EL (cell line): Measurements from ENCODE around the gene FLNC.

Experiments
- DNase-seq: peaks from one replicate; pipeline ENCODE4 v3.0.0-alpha.2; 2016

Gene FLNC

GRCh38 chr7:128881458-128882125 is 51.4 kb downstream of the FLNC start:
- DNase-seq, result no peak

- DNase-seq, result no peak
Observed at GRCh38 chr7:128882134-128882533, 51.9 kb downstream of the FLNC start.

GRCh38 chr7:128883622-128884448 is 53.6 kb downstream of the FLNC start:
- peak; percentile 71 for DNase-seq

GRCh38 chr7:128884561-128885369 is 54.6 kb downstream of the FLNC start:
- DNase-seq, result no peak

GRCh38 chr7:128885370-128886187 is 55.4 kb downstream of the FLNC start:
- no peak for DNase-seq

- DNase-seq, result no peak
Observed at GRCh38 chr7:128886391-128887168, 56.4 kb downstream of the FLNC start.

- DNase-seq, result no peak
Observed at GRCh38 chr7:128887169-128888038, 57.2 kb downstream of the FLNC start.

GRCh38 chr7:128888039-128888755 is 58.0 kb downstream of the FLNC start:
- no peak for DNase-seq

- no peak for DNase-seq
Observed at GRCh38 chr7:128888756-128889095, 58.5 kb downstream of the FLNC start.

- no peak for DNase-seq
Observed at GRCh38 chr7:128889121-128889520, 58.9 kb downstream of the FLNC start.

GRCh38 chr7:128890306-128891109 is 60.3 kb downstream of the FLNC start:
- no peak for DNase-seq

- DNase-seq, result no peak
Observed at GRCh38 chr7:128891110-128891941, 61.1 kb downstream of the FLNC start.

- no peak for DNase-seq
Observed at GRCh38 chr7:128891942-128892269, 61.7 kb downstream of the FLNC start.

GRCh38 chr7:128892521-128893250 is 62.5 kb downstream of the FLNC start:
- no peak for DNase-seq

GRCh38 chr7:128893251-128894100 is 63.3 kb downstream of the FLNC start:
- DNase-seq, result no peak

GRCh38 chr7:128894101-128894440 is 63.9 kb downstream of the FLNC start:
- DNase-seq, result no peak

GRCh38 chr7:128895320-128895719 is 65.1 kb downstream of the FLNC start:
- DNase-seq, result no peak
